Measurements from ENCODE around the gene KIF13A. TPM values are rescaled to one million over a fixed set of nuclear protein-coding genes. Genes with fewer than 3 reads are reported as not detected.

The KIF13A gene
- total and polyA plus RNA-seq, 10 donors = 3.7 to 32.0 (median 19.9) TPM

- TF ChIP-seq, protein P1, sequence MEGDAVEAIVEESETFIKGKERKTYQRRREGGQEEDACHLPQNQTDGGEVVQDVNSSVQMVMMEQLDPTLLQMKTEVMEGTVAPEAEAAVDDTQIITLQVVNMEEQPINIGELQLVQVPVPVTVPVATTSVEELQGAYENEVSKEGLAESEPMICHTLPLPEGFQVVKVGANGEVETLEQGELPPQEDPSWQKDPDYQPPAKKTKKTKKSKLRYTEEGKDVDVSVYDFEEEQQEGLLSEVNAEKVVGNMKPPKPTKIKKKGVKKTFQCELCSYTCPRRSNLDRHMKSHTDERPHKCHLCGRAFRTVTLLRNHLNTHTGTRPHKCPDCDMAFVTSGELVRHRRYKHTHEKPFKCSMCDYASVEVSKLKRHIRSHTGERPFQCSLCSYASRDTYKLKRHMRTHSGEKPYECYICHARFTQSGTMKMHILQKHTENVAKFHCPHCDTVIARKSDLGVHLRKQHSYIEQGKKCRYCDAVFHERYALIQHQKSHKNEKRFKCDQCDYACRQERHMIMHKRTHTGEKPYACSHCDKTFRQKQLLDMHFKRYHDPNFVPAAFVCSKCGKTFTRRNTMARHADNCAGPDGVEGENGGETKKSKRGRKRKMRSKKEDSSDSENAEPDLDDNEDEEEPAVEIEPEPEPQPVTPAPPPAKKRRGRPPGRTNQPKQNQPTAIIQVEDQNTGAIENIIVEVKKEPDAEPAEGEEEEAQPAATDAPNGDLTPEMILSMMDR (IDR thresholded peaks at IDR 0.05 in 8 of 11, conservative IDR thresholded peaks at IDR 0.05 in 3 of 11) = no peak
- TF ChIP-seq POLR2A (IDR thresholded peaks at IDR 0.05) (no peak), POLR2AphosphoS5 (IDR thresholded peaks at IDR 0.05) (no peak)
- Histone ChIP-seq H3K36me3 (no peaks in the 10 kb centered on the region), H3K9me3 (peaks cover 0 to under 1% (median 0%) of the 10 kb centered on the region in 8 donors), H3K27ac (no peak overlapping the region), H3K4me3 (no peak overlapping the region), H3K27me3 (replicated peaks in 1 of 7) (no peaks in the 10 kb centered on the region), H3K4me1 (no peaks in the 10 kb centered on the region)
- intact Hi-C loops (cut with DNase I; ENCODE audit: low total_unique reads) = no loop called here
- no peak for DNase-seq
- WGBS, 5 donors = 89 to 100% (median 96%) methylated on average over 2 of the region's 2 CpGs
These were observed 41.9 kb downstream of the KIF13A start for GRCh38 chr6:17945575-17945974.

DNA sequence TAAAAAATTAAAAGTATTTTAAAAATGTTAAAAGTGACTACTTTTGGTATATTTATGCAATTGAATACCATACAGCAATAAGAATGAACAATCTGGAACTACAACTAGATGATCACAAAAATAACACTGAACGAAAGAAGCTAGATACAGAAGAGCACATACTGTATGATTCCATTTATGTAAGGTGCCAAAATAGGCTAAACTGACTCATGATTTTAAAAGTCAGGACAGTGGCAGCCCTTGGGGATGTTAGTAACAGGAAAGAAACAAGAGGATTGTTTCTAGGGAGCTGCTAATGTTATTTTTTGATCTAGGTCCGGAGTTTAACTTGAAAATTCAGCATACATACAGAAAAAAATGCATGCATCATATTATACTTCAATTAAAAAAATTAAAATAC, 42.3 kb downstream of the KIF13A start:
- Histone ChIP-seq H3K4me1 (no peaks in the 10 kb centered on the region), H3K36me3 (no peaks in the 10 kb centered on the region), H3K27me3 (replicated peaks in 1 of 7) (no peaks in the 10 kb centered on the region), H3K9me3 (no peaks in the 10 kb centered on the region), H3K4me3 (no peak overlapping the region), H3K27ac (no peak overlapping the region)
- DNase-seq = no peak
- TF ChIP-seq, protein P1 (IDR thresholded peaks at IDR 0.05 in 8 of 11, conservative IDR thresholded peaks at IDR 0.05 in 3 of 11) = no peak
- TF ChIP-seq POLR2AphosphoS5 (IDR thresholded peaks at IDR 0.05) = no peak
- WGBS, 5 donors = 79 to 95% (median 88%) methylated on average over 2 of the region's 2 CpGs
- intact Hi-C loops (cut with DNase I; ENCODE audit: low total_unique reads) = no loop called here

GRCh38 chr6:17941318-17941717, 46.1 kb downstream of the KIF13A start:
- Histone ChIP-seq H3K36me3 (no peaks in the 10 kb centered on the region), H3K9me3 (no peaks in the 10 kb centered on the region), H3K27ac (no peak overlapping the region), H3K27me3 (replicated peaks in 1 of 7) (no peaks in the 10 kb centered on the region), H3K4me3 (no peak overlapping the region), H3K4me1 (peaks cover 0 to 1% (median 0%) of the 10 kb centered on the region in 6 donors)
- DNase-seq = no peak
- TF ChIP-seq POLR2AphosphoS5 (IDR thresholded peaks at IDR 0.05) (no peak), POLR2A (IDR thresholded peaks at IDR 0.05) (no peak)
- TF ChIP-seq, protein P1 (IDR thresholded peaks at IDR 0.05 in 8 of 11, conservative IDR thresholded peaks at IDR 0.05 in 3 of 11) = no peak
- 83 to 95% (median 90%) methylated on average over 4 of the region's 4 CpGs for WGBS, 5 donors
- intact Hi-C loops (cut with DNase I; ENCODE audit: low total_unique reads) = no loop called here

DNA sequence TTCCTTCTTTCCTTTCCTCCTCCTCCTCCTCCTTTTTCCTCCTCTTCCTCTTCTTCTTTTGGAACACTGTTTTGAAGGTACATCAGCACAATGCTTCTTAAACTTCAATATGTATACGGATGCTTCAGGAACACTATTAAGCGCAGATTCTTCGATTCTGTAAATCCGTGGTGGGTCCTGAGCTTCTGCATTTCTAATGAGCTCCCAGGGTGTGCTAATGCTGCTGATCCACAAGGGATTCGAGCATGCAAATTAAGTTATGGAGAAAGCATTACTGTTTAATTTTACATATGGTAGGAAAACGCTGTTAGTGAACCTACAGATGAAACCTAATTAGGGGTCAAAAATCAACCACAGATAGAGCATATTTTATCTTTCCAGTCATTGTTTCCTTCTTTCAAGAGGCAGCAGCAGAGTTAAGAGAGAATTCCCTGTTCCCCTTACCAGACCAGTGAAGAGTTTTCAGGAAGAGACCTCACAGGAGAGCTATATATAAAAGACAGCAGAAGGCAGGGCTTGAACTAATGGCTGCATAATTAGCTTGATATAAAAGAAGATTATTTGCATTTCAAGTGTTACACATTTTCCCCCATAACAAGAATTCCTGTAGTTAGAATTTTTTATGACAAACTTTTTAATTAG, 47.2 kb downstream of the KIF13A start:
- H3K27ac ChIP-seq = no peak overlapping the region
- WGBS, 5 donors = 77 to 91% (median 85%) methylated on average over 6 of the region's 6 CpGs
- intact Hi-C loops (cut with DNase I; ENCODE audit: low total_unique reads) = no loop called here

More for the DNA sequence above, 47.2 kb downstream of the KIF13A start:
- Histone ChIP-seq H3K4me3 (no peak overlapping the region), H3K9me3 (no peaks in the 10 kb centered on the region), H3K4me1 (peaks cover 0 to 12% (median 2%) of the 10 kb centered on the region in 6 donors), H3K27me3 (replicated peaks in 1 of 7) (no peaks in the 10 kb centered on the region), H3K36me3 (no peaks in the 10 kb centered on the region)
- DNase-seq = no peak
- TF ChIP-seq, protein P1 (IDR thresholded peaks at IDR 0.05 in 8 of 11, conservative IDR thresholded peaks at IDR 0.05 in 3 of 11) = no peak
- TF ChIP-seq POLR2AphosphoS5 (IDR thresholded peaks at IDR 0.05) (no peak), POLR2A (IDR thresholded peaks at IDR 0.05) (no peak)

Data from spleen (tissue), 11 donors.